Breast epithelium (tissue), 3 donors: ENCODE results near the gene MGAT5.

Experiments
- POLR2A ChIP-seq: fragments of 450-650 bp; IDR thresholded peaks from one replicate; pipeline ENCODE4 v1.6.1; 2016; ENCODE audit warnings: antibody characterized with exemption, mild to moderate bottlenecking, moderate library complexity
- TF ChIP-seq, protein P1 (sequence below), 3 donors: fragments of 450-650 bp; IDR thresholded peaks; one replicate each; pipeline ENCODE4 v1.5.1; 2016 to 2017; ENCODE audit warnings: antibody characterized with exemption in 3 of 3, mild to moderate bottlenecking in 3 of 3, moderate library complexity in 3 of 3

- TF ChIP-seq, protein P1, sequence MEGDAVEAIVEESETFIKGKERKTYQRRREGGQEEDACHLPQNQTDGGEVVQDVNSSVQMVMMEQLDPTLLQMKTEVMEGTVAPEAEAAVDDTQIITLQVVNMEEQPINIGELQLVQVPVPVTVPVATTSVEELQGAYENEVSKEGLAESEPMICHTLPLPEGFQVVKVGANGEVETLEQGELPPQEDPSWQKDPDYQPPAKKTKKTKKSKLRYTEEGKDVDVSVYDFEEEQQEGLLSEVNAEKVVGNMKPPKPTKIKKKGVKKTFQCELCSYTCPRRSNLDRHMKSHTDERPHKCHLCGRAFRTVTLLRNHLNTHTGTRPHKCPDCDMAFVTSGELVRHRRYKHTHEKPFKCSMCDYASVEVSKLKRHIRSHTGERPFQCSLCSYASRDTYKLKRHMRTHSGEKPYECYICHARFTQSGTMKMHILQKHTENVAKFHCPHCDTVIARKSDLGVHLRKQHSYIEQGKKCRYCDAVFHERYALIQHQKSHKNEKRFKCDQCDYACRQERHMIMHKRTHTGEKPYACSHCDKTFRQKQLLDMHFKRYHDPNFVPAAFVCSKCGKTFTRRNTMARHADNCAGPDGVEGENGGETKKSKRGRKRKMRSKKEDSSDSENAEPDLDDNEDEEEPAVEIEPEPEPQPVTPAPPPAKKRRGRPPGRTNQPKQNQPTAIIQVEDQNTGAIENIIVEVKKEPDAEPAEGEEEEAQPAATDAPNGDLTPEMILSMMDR (IDR thresholded peaks at IDR 0.05), result no peak
- TF ChIP-seq POLR2A, result no peak
Measured at GRCh38 chr2:134295441-134295840, 41.6 kb downstream of the MGAT5 start.
